Fibroblast of the aortic adventitia (primary cell): ENCODE measurements around the gene SLF2. TPM values are rescaled to one million over a fixed set of nuclear protein-coding genes. Genes with fewer than 3 reads are reported as not detected.
"Not testable (repeated sequence)": the region's sequence is repeated elsewhere in the genome, so short reads cannot be mapped to it uniquely, and the experiment has no call there.

ENCODE experiments used
- DNase-seq: peaks from one replicate; pipeline ENCODE4 v3.0.0-alpha.2; 2010; ENCODE audit warnings: low read depth
- H3K4me3 ChIP-seq: 2 replicates; pipeline ENCODE4 v1.5.1; 2011; ENCODE audit warnings: low read depth, mild to moderate bottlenecking, control low read depth, low read length, moderate library complexity
- CTCF ChIP-seq: IDR thresholded peaks from 2 replicates; pipeline ENCODE4 v1.5.1; 2011; ENCODE audit warnings: mild to moderate bottlenecking, low read length, control low read depth, inconsistent platforms; ENCODE audit not compliant: insufficient read depth
- total RNA-seq: library from RNA; depleted of rRNA; stranded (reverse); fragments of >200 nt; gene quantifications from 2 replicates; pipeline ENCODE4 v1.2.3, GENCODE V29; 2012; ENCODE audit warnings: low replicate concordance

SLF2 gene
- total RNA-seq, 1 donor = 62.8 TPM

GRCh38 chr10:100879741-100880360 lies 32.9 kb upstream of the SLF2 start:
- DNase-seq = no peak

GRCh38 chr10:100881556-100882213 lies 31.1 kb upstream of the SLF2 start:
- H3K4me3 ChIP-seq = no peak overlapping the region
- no peak for DNase-seq
- no peak for TF ChIP-seq CTCF

More at GRCh38 chr10:100879741-100880360, 32.9 kb upstream of the SLF2 start:
- no peak overlapping the region for H3K4me3 ChIP-seq
- TF ChIP-seq CTCF = no peak

- no peak overlapping the region for H3K4me3 ChIP-seq
- TF ChIP-seq CTCF = no peak
- no peak for DNase-seq
Measured at GRCh38 chr10:100882252-100882651, 30.5 kb upstream of the SLF2 start.

GRCh38 chr10:100882671-100883311 lies 30.0 kb upstream of the SLF2 start:
- no peak for TF ChIP-seq CTCF
- DNase-seq = peak; percentile 83
- no peak overlapping the region for H3K4me3 ChIP-seq

- no peak for TF ChIP-seq CTCF
- DNase-seq = no peak
- no peak overlapping the region for H3K4me3 ChIP-seq
Measured at GRCh38 chr10:100883312-100883821, 29.4 kb upstream of the SLF2 start.

GRCh38 chr10:100885611-100886010 lies 27.2 kb upstream of the SLF2 start:
- not testable (repeated sequence) for H3K4me3 ChIP-seq, DNase-seq

- no peak for DNase-seq
- no peak for TF ChIP-seq CTCF
- no peak overlapping the region for H3K4me3 ChIP-seq
Measured at GRCh38 chr10:100886091-100886490, 26.7 kb upstream of the SLF2 start.
